Esophagus squamous epithelium (tissue), 4 donors: ENCODE data around the gene SOAT2.

ENCODE experiments used
- POLR2A ChIP-seq, 4 donors: fragments of 450-650 bp; IDR thresholded peaks; one replicate each; pipeline ENCODE4 v1.6.1; 2017; ENCODE audit warnings: antibody characterized with exemption in 4 of 4, mild to moderate bottlenecking in 4 of 4, moderate library complexity in 3 of 4
- TF ChIP-seq, protein P1 (sequence below), 6 experiments: fragments of 450-650 bp in 4 of 6; fragments of 200-600 bp in 2 of 6; sonication (generic) in 2 of 6; IDR thresholded peaks; one replicate each; pipeline ENCODE4 v1.5.1; 2016 to 2019; ENCODE audit warnings: antibody characterized with exemption in 6 of 6, mild to moderate bottlenecking in 4 of 6, moderate library complexity in 4 of 6

DNA sequence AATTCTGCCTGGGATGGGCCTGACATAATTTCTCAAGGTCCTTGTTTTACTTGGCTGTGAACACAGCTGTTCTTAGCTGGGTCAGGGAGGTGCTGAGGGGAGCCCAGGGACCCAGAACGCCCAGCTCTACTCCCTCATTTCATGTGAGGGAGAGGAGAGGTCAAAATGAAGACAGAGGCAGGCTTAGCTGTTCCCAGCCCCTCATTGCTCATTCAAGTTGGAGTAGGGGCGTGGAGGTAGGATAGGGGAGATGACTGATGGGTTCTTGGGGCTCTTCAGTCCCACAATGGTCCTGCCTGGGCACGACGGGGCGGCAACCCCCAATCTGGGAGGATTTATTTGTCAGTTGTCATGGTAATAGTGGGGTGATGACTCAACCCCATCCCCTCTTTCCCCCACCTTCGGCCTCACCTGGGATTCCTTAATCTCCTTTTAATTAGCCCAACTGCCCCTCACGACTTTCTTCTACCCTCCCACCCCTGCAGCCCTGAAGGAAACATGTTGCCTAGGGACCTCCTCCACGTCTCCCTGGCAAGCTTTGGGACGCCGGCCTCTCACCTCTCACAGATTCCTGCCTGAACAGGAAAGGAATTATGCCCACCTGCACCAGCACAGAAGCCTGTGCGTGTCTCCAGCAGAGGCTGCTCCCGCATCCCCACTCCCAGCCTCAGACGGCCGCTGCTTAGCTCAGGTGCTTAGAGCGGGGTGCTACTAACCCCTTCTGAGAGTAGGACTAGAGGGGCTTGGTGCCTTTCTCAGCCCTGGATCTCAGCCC lies 34.3 kb upstream of the SOAT2 start:
- TF ChIP-seq POLR2A (IDR thresholded peaks at IDR 0.05): no peak
- TF ChIP-seq, protein P1, sequence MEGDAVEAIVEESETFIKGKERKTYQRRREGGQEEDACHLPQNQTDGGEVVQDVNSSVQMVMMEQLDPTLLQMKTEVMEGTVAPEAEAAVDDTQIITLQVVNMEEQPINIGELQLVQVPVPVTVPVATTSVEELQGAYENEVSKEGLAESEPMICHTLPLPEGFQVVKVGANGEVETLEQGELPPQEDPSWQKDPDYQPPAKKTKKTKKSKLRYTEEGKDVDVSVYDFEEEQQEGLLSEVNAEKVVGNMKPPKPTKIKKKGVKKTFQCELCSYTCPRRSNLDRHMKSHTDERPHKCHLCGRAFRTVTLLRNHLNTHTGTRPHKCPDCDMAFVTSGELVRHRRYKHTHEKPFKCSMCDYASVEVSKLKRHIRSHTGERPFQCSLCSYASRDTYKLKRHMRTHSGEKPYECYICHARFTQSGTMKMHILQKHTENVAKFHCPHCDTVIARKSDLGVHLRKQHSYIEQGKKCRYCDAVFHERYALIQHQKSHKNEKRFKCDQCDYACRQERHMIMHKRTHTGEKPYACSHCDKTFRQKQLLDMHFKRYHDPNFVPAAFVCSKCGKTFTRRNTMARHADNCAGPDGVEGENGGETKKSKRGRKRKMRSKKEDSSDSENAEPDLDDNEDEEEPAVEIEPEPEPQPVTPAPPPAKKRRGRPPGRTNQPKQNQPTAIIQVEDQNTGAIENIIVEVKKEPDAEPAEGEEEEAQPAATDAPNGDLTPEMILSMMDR (IDR thresholded peaks at IDR 0.05): no peak
